ENCODE data around the gene PCMTD2.

DNA sequence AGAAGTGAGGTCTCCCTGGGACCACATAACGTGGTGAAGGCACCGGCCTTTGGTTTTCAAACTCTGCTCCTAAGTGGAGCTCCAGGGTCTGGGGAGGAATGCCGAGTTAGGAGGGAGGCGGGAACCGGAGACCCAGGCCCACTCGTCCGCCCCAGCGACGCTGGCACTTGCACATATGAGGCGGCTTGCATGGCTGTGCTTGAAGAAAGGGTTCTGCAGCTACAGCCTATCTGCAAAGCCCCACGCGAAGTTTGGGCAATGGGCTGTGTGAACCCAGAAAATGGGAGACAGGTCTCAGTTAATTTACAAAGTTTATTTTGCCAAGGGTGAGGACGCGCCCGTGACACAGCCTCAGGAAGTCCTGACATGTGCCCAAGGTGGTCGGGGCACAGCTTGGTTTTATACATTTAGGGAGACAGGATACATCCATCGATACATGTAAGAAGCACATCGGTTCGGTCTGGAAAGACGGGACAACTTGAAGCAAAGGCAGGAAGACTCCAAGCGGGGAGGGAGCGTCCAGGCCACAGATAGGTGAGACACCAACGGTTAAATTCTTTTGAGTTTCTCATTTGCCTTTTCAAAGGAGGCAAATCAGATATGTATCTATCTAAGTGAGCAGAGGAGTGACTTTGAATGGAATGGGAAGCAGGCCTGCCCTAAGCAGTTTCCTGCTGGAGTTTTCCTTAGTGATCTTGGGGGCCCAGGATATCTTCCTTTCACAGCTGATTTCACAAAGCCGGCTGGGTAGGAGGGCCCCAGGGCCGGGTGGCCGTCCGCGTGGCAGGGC, 782 bp upstream of the PCMTD2 start:
- TF ChIP-seq GABPA (IDR thresholded peaks at IDR 0.05; ENCODE audit: low read depth) (no peak), MEF2A (IDR thresholded peaks at IDR 0.05; ENCODE audit: borderline replicate concordance, low read depth) (no peak), RAD21 (IDR thresholded peaks at IDR 0.05; ENCODE audit: low read length) (no peak), TAF1 (IDR thresholded peaks at IDR 0.05; ENCODE audit: borderline replicate concordance, low read depth, low read length) (no peak)
- TF ChIP-seq, protein P1, sequence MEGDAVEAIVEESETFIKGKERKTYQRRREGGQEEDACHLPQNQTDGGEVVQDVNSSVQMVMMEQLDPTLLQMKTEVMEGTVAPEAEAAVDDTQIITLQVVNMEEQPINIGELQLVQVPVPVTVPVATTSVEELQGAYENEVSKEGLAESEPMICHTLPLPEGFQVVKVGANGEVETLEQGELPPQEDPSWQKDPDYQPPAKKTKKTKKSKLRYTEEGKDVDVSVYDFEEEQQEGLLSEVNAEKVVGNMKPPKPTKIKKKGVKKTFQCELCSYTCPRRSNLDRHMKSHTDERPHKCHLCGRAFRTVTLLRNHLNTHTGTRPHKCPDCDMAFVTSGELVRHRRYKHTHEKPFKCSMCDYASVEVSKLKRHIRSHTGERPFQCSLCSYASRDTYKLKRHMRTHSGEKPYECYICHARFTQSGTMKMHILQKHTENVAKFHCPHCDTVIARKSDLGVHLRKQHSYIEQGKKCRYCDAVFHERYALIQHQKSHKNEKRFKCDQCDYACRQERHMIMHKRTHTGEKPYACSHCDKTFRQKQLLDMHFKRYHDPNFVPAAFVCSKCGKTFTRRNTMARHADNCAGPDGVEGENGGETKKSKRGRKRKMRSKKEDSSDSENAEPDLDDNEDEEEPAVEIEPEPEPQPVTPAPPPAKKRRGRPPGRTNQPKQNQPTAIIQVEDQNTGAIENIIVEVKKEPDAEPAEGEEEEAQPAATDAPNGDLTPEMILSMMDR (IDR thresholded peaks at IDR 0.05): no peak
- TF ChIP-seq, protein P2, sequence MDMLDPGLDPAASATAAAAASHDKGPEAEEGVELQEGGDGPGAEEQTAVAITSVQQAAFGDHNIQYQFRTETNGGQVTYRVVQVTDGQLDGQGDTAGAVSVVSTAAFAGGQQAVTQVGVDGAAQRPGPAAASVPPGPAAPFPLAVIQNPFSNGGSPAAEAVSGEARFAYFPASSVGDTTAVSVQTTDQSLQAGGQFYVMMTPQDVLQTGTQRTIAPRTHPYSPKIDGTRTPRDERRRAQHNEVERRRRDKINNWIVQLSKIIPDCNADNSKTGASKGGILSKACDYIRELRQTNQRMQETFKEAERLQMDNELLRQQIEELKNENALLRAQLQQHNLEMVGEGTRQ (IDR thresholded peaks at IDR 0.05; ENCODE audit: borderline replicate concordance, low read depth, low read length): no peak
